ENCODE results near the gene TMEM151B.

DNA sequence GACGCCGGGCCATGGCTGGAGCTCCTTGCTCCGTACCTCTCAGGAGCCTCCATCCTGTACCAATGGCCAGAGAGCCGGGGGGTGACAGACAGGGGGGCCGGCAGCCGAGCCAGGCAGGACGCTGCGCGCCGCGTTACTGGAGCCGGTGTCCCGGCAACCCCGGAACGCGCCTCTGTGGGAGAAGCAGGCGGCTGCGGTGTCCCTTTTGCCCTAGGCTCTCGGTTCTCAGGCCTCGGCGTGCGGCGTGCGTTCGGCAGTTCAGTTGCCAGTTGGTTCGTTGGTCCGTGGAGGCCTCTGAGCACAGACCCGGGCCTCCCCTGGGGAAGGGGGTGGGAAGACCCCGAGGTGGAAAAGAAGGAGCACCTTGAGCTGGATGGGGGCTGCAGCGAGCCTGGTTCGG is 72.2 kb downstream of the TMEM151B start, which contains the start of gene SPATS1:
- TF ChIP-seq POLR2A (IDR thresholded peaks at IDR 0.05; ENCODE audit: extremely low read depth, insufficient read length), result no peak
- TF ChIP-seq, protein P1, sequence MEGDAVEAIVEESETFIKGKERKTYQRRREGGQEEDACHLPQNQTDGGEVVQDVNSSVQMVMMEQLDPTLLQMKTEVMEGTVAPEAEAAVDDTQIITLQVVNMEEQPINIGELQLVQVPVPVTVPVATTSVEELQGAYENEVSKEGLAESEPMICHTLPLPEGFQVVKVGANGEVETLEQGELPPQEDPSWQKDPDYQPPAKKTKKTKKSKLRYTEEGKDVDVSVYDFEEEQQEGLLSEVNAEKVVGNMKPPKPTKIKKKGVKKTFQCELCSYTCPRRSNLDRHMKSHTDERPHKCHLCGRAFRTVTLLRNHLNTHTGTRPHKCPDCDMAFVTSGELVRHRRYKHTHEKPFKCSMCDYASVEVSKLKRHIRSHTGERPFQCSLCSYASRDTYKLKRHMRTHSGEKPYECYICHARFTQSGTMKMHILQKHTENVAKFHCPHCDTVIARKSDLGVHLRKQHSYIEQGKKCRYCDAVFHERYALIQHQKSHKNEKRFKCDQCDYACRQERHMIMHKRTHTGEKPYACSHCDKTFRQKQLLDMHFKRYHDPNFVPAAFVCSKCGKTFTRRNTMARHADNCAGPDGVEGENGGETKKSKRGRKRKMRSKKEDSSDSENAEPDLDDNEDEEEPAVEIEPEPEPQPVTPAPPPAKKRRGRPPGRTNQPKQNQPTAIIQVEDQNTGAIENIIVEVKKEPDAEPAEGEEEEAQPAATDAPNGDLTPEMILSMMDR (IDR thresholded peaks at IDR 0.05; ENCODE audit: low read depth, low read length), result no peak
- TF ChIP-seq, protein P2, sequence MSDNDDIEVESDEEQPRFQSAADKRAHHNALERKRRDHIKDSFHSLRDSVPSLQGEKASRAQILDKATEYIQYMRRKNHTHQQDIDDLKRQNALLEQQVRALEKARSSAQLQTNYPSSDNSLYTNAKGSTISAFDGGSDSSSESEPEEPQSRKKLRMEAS (IDR thresholded peaks at IDR 0.05; ENCODE audit: low read depth, low read length), result no peak

Measured in NB4 (cell line).